ENCODE measurements around the gene GAN.

Gene GAN

DNA sequence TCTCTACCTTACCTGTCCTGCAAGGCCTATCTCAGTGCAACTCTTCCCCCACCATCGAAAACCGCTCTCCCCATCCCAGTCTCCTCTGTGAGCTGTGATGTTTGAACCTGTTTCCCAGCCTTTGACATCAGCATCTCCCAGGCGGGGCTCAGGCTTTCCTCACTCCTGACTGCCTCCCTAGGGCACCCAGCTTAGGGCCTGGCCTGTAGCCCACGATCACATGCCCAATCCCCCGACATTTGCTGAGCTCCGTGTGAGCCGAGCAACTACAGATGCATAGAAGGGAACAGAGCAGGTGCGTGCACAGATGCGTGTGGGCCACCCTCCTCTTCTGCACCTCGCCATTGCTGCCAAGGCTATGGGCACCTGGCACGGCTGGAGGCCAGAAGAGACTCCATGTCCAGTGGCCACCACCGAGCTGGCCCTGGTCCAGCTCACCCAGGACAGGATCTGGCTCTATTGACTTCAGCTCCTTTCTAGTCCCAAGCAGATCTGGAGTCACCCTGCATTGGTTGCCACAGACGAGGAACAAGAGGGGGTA, 94.3 kb downstream of the GAN start:
- TF ChIP-seq, protein P1, sequence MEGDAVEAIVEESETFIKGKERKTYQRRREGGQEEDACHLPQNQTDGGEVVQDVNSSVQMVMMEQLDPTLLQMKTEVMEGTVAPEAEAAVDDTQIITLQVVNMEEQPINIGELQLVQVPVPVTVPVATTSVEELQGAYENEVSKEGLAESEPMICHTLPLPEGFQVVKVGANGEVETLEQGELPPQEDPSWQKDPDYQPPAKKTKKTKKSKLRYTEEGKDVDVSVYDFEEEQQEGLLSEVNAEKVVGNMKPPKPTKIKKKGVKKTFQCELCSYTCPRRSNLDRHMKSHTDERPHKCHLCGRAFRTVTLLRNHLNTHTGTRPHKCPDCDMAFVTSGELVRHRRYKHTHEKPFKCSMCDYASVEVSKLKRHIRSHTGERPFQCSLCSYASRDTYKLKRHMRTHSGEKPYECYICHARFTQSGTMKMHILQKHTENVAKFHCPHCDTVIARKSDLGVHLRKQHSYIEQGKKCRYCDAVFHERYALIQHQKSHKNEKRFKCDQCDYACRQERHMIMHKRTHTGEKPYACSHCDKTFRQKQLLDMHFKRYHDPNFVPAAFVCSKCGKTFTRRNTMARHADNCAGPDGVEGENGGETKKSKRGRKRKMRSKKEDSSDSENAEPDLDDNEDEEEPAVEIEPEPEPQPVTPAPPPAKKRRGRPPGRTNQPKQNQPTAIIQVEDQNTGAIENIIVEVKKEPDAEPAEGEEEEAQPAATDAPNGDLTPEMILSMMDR (conservative IDR thresholded peaks at IDR 0.05), result no peak
- H3K27ac ChIP-seq, result no peak overlapping the region

GRCh38 chr16:81410643-81411293, 96.0 kb downstream of the GAN start:
- TF ChIP-seq, protein P1 (conservative IDR thresholded peaks at IDR 0.05), result no peak
- H3K27ac ChIP-seq, result no peak overlapping the region

- TF ChIP-seq, protein P1 (conservative IDR thresholded peaks at IDR 0.05), result no peak
- no peak overlapping the region for H3K27ac ChIP-seq
Measured at GRCh38 chr16:81413245-81413990, 98.7 kb downstream of the GAN start.

- no peak overlapping the region for H3K27ac ChIP-seq
- TF ChIP-seq, protein P1 (conservative IDR thresholded peaks at IDR 0.05), result no peak
Measured at GRCh38 chr16:81415751-81416150, 101.0 kb downstream of the GAN start.

GRCh38 chr16:81416749-81417148, 102.0 kb downstream of the GAN start:
- H3K27ac ChIP-seq, result no peak overlapping the region
- TF ChIP-seq, protein P1 (conservative IDR thresholded peaks at IDR 0.05), result no peak

DNA sequence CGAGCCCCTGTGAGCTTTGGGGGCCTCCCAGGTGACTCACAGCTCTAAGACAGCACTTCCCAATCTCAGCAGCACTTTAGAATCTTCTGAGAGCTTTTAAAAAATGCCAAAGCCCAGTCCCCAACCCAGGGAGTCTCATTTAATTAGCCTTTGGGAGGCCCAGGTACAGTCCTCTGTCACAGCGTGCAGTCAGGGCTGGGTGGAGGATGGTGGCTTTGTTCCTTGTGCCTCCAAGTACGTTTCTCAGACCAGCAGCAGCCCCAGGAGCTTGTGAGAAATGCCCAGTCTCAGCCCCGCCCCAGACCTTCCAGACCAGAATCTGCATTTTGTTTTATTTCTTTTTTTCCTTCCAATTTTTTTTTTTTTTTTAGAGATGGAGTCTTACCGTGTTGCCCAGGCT, 102.4 kb downstream of the GAN start:
- TF ChIP-seq, protein P1 (conservative IDR thresholded peaks at IDR 0.05), result no peak
- H3K27ac ChIP-seq, result no peak overlapping the region

DNA sequence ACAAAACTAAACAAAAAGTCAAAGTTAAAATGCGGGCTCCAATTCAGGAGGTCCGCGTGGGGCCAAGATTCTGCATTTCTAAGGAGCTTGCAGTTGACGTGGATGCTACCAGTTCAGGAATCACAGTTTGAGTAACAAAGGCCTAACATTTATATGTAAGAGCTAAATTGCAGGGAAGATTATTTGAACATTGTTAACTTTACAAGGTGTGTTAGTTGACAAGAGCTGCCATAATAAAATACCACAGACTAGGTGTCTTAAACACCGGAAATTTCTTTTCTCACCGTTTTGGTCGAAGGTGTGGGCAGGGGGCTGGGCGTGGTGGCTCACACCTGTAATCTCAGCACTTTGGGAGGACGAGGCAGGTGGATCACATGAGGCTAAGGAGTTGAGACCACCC, 105.0 kb downstream of the GAN start:
- no peak overlapping the region for H3K27ac ChIP-seq

More for the DNA sequence above, 105.0 kb downstream of the GAN start:
- TF ChIP-seq, protein P1 (conservative IDR thresholded peaks at IDR 0.05), result no peak
